Peyer's patch (tissue), 4 donors: ENCODE results near the gene GLIS1. TPM values are rescaled to one million over a fixed set of nuclear protein-coding genes. Genes with fewer than 3 reads are reported as not detected.

Source experiments
- DNase-seq, 3 donors: peaks; one replicate each; pipeline ENCODE4 v3.0.0-alpha.2; 2017 to 2019
- H3K27ac ChIP-seq, 4 donors: fragments of 200-600 bp; sonication (generic); one replicate each; pipeline ENCODE4 v1.5.1; 2016 to 2019
- H3K27me3 ChIP-seq, 2 donors: fragments of 200-600 bp; sonication (generic); one replicate each; pipeline ENCODE4 v1.5.1; 2019
- H3K36me3 ChIP-seq, 3 donors: fragments of 200-600 bp; sonication (generic); one replicate each; pipeline ENCODE4 v1.5.1; 2016 to 2019
- H3K4me1 ChIP-seq, 4 donors: fragments of 200-600 bp; sonication (generic); one replicate each; pipeline ENCODE4 v1.5.1; 2016 to 2019
- H3K4me3 ChIP-seq, 4 donors: fragments of 200-600 bp; sonication (generic); 1 replicate in 3 of 4; 2 replicates in 1 of 4; pipeline ENCODE4 v1.5.1; 2016 to 2019; ENCODE audit warnings: mild to moderate bottlenecking in 1 of 4
- H3K9me3 ChIP-seq, 4 donors: fragments of 200-600 bp; sonication (generic); one replicate each; pipeline ENCODE4 v1.5.1; 2016 to 2019; ENCODE audit warnings: mild to moderate bottlenecking in 1 of 4
- CTCF ChIP-seq, 6 experiments: fragments of 450-650 bp in 4 of 6; fragments of 200-600 bp in 2 of 6; sonication (generic) in 1 of 6; IDR thresholded peaks; one replicate each; pipeline ENCODE4 v1.5.1; 2017 to 2019; ENCODE audit warnings: antibody characterized with exemption in 6 of 6, mild to moderate bottlenecking in 3 of 6, moderate library complexity in 1 of 6
- POLR2A ChIP-seq, 2 donors: fragments of 450-650 bp; IDR thresholded peaks; one replicate each; pipeline ENCODE4 v1.5.1; 2017; ENCODE audit warnings: antibody characterized with exemption in 2 of 2, mild to moderate bottlenecking in 2 of 2, moderate library complexity in 2 of 2
- total RNA-seq, 4 donors: library from RNA; depleted of rRNA; stranded (reverse); fragments of >200 nt; gene quantifications; one replicate each; pipeline ENCODE4 v1.1.0, GENCODE V29; 2016

Gene GLIS1
- total RNA-seq, 4 donors from 2014 or later: 0.54 to 1.7 (median 0.66) TPM; not detected in 1

DNA sequence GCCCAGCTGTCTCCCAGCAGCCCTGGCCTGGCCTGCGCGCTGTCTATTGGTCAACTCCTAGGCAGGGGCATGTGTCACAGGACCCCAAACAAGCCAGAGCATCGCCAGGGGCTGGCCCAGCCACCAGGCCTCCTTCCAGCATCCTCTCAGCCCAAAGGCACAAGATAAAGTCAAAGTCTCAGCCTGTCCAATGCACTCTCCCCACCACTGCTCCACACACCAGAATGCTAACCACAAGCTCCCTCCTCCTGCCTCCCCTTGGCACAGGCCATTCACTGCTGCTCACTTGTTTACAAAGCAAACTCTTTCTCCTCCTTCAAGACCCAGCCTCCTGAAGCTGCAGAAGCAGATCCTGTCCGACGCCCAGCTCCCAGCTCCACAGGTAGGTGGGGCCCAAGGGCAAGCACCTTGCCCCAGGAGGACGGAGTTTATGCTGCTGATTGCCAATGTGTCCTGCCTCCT, 146.4 kb downstream of the GLIS1 start:
- no peaks in the 10 kb centered on the region for H3K9me3 ChIP-seq
- H3K27me3 ChIP-seq: no peaks in the 10 kb centered on the region
- no peak overlapping the region for H3K4me3 ChIP-seq
- TF ChIP-seq CTCF (IDR thresholded peaks at IDR 0.05) (peak in 1 of 6 experiments; percentile 24), POLR2A (IDR thresholded peaks at IDR 0.05) (no peak)
- DNase-seq: peak in 2 of 3 donors; percentile 51 to 62
- no peak overlapping the region for H3K27ac ChIP-seq
- H3K36me3 ChIP-seq: no peaks in the 10 kb centered on the region
- H3K4me1 ChIP-seq: no peaks in the 10 kb centered on the region

DNA sequence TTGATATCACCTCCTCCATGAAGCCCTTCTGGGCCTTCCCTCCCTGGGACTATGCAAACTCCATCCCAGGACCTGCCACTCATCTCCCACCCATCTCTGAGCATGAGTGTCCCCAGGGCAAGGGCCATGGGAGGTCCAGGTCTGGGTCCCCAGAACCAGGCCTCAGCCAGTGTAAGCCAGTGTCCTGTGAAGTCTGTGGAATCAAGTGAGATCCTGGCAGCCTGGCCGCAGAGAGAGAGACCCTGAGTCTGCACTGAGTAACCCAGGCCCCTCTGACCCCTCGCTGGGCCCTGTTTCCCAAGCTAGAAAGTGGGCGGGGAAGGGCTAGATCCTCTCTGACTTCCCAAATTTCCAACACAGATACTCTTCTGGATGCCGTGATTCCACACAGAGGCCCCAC, 147.0 kb downstream of the GLIS1 start:
- Histone ChIP-seq H3K4me3 (no peak overlapping the region), H3K36me3 (no peaks in the 10 kb centered on the region), H3K4me1 (no peaks in the 10 kb centered on the region), H3K27ac (no peak overlapping the region), H3K27me3 (no peaks in the 10 kb centered on the region), H3K9me3 (no peaks in the 10 kb centered on the region)
- no peak for DNase-seq
- TF ChIP-seq POLR2A (IDR thresholded peaks at IDR 0.05) (no peak), CTCF (IDR thresholded peaks at IDR 0.05) (no peak)

DNA sequence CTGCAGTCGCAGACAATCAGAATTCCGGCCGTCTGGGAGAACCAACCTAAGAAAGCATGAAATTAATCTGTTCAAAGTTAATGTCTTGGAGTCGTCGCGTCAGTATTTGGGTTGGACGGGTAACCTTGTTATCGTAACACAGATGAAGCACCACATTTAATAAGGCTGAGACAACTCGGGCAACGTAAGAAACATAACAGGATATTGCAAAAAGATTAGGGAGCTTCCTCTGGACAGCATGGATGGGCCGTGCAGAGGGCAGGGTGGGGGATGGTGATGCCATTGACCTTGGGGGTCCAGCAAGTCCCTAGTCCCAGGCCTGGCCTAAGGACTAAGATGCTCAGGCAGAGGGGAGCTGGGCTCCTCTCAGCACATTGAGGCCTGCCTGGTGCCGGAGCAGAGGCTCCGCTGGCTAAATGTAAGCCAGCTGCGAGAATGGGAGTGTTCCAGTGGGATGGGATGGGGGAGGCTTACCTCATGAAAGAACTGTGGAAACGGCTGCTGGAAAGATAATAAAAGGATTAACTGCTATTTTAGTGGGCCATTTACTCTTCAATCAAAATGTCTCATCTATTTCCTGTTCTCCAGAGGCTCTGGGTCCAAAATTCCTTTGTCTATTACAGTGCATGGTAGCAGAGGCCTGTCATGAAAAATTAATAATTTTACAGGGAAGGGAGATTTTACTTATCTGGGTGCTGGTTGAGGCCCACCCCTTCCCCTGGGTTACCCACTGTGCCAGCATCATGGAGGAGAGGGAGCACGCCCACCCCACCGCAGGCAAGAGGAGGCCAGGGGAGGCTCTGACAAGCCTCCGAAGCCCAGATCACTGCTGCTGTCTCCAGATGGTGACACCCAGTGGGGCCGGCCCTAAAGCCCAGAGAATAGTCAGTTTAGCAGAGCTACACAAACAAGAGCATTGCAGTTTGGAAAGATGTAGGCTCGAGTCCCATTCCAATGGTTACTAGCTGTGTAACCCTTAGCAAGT, 148.1 kb downstream of the GLIS1 start:
- Histone ChIP-seq H3K36me3 (no peaks in the 10 kb centered on the region), H3K4me3 (no peak overlapping the region), H3K27me3 (no peaks in the 10 kb centered on the region), H3K27ac (peak overlapping the region in 1 of 4 donors; percentile 23), H3K9me3 (no peaks in the 10 kb centered on the region), H3K4me1 (no peaks in the 10 kb centered on the region)
- no peak for TF ChIP-seq POLR2A (IDR thresholded peaks at IDR 0.05)
- no peak for TF ChIP-seq CTCF (IDR thresholded peaks at IDR 0.05)
- no peak for DNase-seq

GRCh38 chr1:53590104-53590503, 148.9 kb downstream of the GLIS1 start:
- Histone ChIP-seq H3K27me3 (no peaks in the 10 kb centered on the region), H3K36me3 (no peaks in the 10 kb centered on the region), H3K4me1 (no peaks in the 10 kb centered on the region), H3K27ac (no peak overlapping the region), H3K4me3 (no peak overlapping the region), H3K9me3 (no peaks in the 10 kb centered on the region)
- DNase-seq: no peak
- TF ChIP-seq CTCF (IDR thresholded peaks at IDR 0.05) (no peak), POLR2A (IDR thresholded peaks at IDR 0.05) (no peak)

DNA sequence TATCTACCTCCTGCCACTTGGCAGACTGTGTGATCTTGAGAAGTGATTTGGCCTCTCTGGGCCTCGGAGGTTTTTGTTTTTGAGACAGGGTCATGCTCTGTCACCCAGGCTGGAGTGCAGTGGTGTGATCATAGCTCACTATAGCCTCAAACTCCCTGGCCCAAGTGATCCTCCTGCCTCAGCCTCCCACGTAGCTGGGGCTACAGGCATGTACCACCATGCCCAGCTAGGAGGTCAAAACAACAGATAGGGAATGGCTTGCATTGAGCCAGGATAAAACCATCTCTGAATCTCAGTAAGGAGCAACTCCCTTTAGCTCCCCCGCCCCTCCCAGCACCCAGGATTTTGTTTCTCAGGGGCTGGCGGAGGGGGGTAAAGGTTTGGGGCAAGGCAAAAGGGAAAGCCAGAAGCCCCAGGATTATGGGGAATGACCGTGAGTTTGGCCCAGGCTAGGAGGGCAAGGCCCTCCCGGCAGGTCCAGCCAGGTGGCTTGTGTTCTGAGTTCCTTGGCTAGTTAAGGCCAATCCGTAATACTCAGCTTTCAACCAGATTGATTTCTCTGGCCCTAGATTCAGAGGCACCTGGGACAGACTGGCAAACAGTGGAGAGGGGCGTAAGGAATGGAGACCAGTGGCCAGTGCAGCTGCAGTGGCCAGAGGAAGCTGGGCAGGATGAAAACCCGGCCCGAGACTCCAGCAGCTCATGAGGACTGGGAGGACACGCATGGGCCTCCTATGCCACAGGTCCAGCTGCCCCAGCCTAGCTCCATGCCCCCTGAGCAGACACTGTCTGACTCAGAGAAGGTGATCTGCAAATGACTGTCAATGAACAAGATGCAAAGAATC, 149.7 kb downstream of the GLIS1 start:
- TF ChIP-seq CTCF (IDR thresholded peaks at IDR 0.05) (no peak), POLR2A (IDR thresholded peaks at IDR 0.05) (no peak)
- Histone ChIP-seq H3K27ac (no peak overlapping the region), H3K4me3 (no peak overlapping the region), H3K36me3 (no peaks in the 10 kb centered on the region), H3K27me3 (no peaks in the 10 kb centered on the region), H3K9me3 (no peaks in the 10 kb centered on the region), H3K4me1 (no peaks in the 10 kb centered on the region)
- DNase-seq: peak in 1 of 3 donors; percentile 28
